ENCODE data around the gene ARID1A. TPM values are rescaled to one million over a fixed set of nuclear protein-coding genes. Genes with fewer than 3 reads are reported as not detected.
"Not testable (repeated sequence)": the region's sequence is repeated elsewhere in the genome, so short reads cannot be mapped to it uniquely, and the experiment has no call there.

ARID1A gene
- total RNA-seq, 1 donor from 2014 or later = 155 TPM

DNA sequence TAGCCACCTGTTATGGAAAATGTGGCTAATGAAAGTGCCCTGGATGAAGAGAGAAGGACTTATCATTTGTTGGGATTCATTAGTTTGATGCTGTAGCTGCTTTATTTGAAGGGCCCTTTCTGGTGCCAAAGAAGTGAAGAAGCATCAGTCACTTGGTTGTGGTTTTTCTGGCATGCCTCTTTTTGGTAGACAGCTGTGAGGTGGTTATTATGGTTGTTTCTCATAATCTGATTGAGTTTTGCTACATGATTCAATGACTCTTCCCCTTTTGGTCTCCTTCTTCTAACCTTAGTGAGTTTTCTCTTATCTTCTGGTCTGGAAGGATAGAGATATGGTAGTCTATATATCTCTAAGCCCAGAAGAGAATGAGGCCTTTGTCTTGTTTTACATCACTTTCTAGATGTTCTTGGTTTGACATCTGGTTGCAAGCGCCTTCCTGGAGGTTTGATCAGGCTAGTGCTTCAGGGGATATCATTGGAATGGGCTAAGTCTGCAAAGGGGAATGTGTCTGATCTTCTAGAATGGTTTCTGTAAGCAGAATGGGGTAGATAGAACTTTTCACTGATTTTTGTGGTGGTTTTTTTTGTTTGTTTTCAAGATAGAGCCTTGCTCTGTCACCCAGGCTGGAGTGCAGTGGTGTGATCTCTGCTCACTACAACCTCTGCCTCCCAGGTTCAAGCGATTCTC, 26.0 kb downstream of the ARID1A start:
- Mint-ChIP-seq H3K9me3 (no peaks in the 10 kb centered on the region), H3K27ac (ENCODE audit: unreplicated experiment) (no peak overlapping the region), H3K27me3 (ENCODE audit: low read depth) (no peaks in the 10 kb centered on the region), H3K4me1 (peaks cover 74% of the 10 kb centered on the region), H3K36me3 (ENCODE audit: low read depth) (peaks cover 3% of the 10 kb centered on the region), H3K4me3 (peak overlapping the region; percentile 3)
- DNase-seq (ENCODE audit: low read depth, low spot score) = no peak
- TF ChIP-seq, protein P1, sequence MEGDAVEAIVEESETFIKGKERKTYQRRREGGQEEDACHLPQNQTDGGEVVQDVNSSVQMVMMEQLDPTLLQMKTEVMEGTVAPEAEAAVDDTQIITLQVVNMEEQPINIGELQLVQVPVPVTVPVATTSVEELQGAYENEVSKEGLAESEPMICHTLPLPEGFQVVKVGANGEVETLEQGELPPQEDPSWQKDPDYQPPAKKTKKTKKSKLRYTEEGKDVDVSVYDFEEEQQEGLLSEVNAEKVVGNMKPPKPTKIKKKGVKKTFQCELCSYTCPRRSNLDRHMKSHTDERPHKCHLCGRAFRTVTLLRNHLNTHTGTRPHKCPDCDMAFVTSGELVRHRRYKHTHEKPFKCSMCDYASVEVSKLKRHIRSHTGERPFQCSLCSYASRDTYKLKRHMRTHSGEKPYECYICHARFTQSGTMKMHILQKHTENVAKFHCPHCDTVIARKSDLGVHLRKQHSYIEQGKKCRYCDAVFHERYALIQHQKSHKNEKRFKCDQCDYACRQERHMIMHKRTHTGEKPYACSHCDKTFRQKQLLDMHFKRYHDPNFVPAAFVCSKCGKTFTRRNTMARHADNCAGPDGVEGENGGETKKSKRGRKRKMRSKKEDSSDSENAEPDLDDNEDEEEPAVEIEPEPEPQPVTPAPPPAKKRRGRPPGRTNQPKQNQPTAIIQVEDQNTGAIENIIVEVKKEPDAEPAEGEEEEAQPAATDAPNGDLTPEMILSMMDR (conservative IDR thresholded peaks at IDR 0.05) = no peak

- TF ChIP-seq, protein P1 (conservative IDR thresholded peaks at IDR 0.05) = no peak
- Mint-ChIP-seq H3K27ac (ENCODE audit: unreplicated experiment) (peak overlapping the region; percentile 91), H3K4me1 (peaks cover 73% of the 10 kb centered on the region), H3K36me3 (ENCODE audit: low read depth) (peaks cover 3% of the 10 kb centered on the region), H3K4me3 (peak overlapping the region; percentile 73), H3K9me3 (no peaks in the 10 kb centered on the region), H3K27me3 (ENCODE audit: low read depth) (no peaks in the 10 kb centered on the region)
- DNase-seq (ENCODE audit: low read depth, low spot score) = peak; percentile 49
These were observed 27.5 kb downstream of the ARID1A start for GRCh38 chr1:26723013-26723991.

DNA sequence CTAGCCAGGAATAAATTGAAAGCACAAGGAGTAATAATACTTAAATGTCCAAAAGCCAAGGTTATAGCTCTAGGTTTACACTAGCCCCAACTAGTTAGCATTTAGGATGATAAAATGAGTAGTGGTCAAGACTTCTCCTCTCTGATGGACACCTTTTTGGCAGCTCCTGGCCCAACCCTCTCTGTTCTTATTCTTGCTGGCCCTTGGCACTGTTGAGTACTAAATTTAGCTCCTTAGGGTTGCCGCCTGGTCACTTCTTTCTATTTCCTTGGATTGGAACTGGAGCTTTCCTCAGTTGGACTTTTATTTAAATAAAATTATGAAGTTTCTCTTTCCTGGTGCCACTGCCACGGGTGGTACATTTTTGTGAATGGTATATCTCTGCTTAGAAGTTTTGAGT, 28.3 kb downstream of the ARID1A start:
- TF ChIP-seq, protein P1 (conservative IDR thresholded peaks at IDR 0.05) = no peak
- H3K4me1 Mint-ChIP-seq = peaks cover 67% of the 10 kb centered on the region
- H3K4me3 Mint-ChIP-seq = peak overlapping the region; percentile 16
- H3K9me3 Mint-ChIP-seq = no peaks in the 10 kb centered on the region
- peaks cover 3% of the 10 kb centered on the region for H3K36me3 Mint-ChIP-seq (ENCODE audit: low read depth)
- H3K27ac Mint-ChIP-seq (ENCODE audit: unreplicated experiment) = peak overlapping the region; percentile 3
- DNase-seq (ENCODE audit: low read depth, low spot score) = no peak
- no peaks in the 10 kb centered on the region for H3K27me3 Mint-ChIP-seq (ENCODE audit: low read depth)

DNA sequence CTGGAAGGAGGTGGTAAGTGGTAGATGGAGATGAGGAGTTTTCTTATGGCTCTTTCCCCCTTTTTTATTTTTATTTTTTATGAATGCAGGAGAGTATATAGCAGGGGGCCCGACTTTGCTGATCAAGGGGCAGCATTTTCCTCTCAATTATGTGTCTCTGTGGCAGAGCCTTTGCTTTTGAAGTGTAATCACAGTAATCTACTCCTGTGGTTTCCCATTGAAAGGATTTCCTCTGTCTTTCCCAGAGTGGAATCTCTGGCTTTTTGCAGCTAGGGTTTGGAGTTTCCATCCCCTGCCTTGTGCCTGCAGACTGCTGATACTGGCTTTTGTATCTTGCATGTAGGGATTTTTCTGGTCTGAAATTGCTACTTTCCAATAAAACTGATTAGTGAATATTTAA, 29.1 kb downstream of the ARID1A start:
- Mint-ChIP-seq H3K27me3 (ENCODE audit: low read depth) (no peaks in the 10 kb centered on the region), H3K4me3 (peak overlapping the region; percentile 16), H3K4me1 (peaks cover 65% of the 10 kb centered on the region), H3K36me3 (ENCODE audit: low read depth) (peaks cover 3% of the 10 kb centered on the region), H3K27ac (ENCODE audit: unreplicated experiment) (no peak overlapping the region), H3K9me3 (no peaks in the 10 kb centered on the region)
- no peak for DNase-seq (ENCODE audit: low read depth, low spot score)
- TF ChIP-seq, protein P1 (conservative IDR thresholded peaks at IDR 0.05) = no peak

GRCh38 chr1:26725904-26726303, 30.1 kb downstream of the ARID1A start:
- H3K4me1 Mint-ChIP-seq = peaks cover 62% of the 10 kb centered on the region
- H3K4me3 Mint-ChIP-seq; DNase-seq (ENCODE audit: low read depth, low spot score); H3K9me3 Mint-ChIP-seq; H3K27ac Mint-ChIP-seq (ENCODE audit: unreplicated experiment); H3K36me3 Mint-ChIP-seq (ENCODE audit: low read depth); H3K27me3 Mint-ChIP-seq (ENCODE audit: low read depth): not testable (repeated sequence)

Measured in neural crest cell (in vitro differentiated cells).